GM21723 (cell line): ENCODE measurements around the gene SLC22A7.

Experiments
- ATAC-seq: cut with Tn5 transposase; IDR thresholded peaks from one replicate; pipeline ENCODE4 v1.9.1; 2021; ENCODE audit warnings: mild to moderate bottlenecking, moderate library complexity; ENCODE audit not compliant: unreplicated experiment

Gene SLC22A7

DNA sequence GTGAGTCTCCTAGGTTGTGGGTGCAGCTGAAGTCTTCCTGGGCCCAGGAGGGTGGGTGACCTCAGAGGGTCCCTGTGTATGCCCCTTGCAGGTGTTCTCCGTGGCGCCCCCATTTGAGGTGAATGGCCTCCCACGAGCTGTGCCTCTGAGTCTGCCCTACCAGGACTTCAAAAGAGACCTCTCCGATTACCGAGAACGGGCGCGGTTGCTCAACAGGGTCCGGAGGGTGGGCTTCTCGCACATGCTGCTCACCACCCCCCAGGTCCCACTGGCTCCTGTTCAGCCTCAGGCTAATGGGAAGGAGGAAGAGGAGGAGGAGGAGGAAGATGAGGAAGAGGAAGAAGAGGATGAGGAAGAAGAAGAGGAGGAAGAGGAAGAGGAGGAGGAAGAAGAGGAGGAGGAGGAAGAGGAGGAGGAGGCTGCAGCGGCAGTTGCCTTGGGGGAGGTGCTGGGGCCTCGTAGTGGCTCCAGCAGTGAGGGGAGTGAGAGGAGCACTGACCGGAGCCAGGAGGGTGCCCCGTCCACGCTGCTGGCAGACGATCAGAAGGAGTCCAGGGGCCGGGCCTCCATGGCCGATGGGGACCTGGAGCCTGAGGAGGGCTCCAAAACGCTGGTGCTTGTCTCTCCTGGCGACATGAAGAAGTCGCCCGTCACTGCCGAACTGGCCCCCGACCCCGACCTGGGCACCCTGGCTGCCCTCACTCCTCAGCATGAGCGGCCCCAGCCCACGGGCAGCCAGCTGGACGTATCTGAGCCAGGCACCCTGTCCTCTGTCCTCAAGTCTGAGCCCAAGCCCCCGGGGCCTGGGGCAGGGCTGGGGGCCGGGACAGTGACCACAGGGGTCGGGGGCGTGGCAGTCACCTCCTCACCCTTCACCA lies 15.2 kb upstream of the SLC22A7 start:
- no peak for ATAC-seq

GRCh38 chr6:43283514-43283901 lies 14.6 kb upstream of the SLC22A7 start:
- ATAC-seq, result no peak

DNA sequence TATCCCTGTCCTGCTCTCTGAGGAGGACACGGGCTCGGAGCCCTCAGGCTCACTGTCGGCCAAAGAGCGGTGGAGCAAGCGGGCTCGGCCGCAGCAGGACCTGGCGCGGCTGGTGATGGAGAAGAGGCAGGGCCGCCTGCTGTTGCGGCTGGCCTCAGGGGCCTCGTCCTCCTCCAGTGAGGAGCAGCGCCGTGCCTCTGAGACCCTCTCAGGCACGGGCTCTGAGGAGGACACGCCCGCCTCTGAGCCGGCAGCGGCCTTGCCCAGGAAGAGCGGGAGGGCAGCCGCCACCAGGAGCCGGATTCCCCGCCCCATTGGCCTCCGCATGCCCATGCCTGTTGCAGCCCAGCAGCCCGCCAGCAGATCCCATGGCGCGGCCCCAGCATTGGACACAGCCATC lies 14.2 kb upstream of the SLC22A7 start:
- ATAC-seq, result no peak

- no peak for ATAC-seq
Observed at GRCh38 chr6:43284991-43285781, 12.9 kb upstream of the SLC22A7 start.

DNA sequence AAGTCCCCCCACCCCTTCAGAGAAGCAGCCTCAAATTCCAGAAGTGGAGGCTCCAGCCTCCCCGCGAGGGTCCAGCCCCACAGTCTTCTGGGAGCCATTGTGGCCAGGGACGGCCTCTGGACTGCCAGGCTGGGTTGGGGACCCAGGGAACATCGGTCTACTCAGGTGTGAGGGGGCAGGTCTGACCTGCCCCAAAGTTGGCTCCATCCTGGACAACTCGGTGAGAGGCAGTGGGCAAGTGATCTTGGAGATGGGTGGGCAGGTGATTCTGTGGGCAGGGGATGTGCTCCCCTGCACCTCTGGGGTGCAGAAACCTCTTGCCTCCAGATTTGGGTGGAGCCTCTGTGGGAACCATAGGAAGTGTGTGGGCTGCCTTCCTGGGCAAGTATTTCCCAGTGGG lies 12.2 kb upstream of the SLC22A7 start:
- ATAC-seq, result no peak

- ATAC-seq, result no peak
Observed at GRCh38 chr6:43286456-43286979, 11.5 kb upstream of the SLC22A7 start.

DNA sequence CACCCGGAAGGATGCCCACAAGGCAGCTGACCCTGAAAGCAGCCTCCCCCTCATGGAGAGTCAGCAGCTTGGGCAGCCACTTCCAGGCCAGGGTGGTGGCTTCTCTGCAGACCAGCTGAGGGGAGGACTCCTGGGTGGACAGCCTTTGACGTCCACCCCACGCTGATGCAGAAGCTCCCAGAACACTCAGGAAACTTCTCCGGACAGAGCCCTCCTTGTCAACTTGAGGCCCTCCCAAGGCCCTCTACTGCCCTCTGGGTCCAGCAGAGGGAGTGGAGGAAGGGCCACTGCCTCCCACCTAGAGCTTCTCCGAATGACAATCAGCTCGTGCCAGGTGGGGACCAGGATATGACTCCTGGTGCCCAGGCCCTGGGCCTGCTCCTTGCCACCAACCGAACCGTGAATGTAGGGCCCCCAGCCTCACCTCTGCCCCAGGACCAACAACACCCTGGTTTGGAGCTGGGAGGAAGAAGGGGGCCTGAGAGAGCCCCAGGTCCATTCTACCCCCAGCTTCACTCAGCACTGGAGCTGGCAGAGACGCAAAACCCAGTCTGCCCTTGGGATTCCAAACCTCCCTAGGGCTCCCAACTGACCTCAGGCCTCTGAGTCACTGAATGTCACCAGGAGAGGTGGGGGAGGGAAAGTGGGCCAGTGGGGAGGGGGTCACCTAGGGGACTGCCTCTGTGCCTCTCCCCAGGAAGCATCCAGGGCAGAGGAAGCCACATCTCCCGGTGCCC lies 10.9 kb upstream of the SLC22A7 start:
- ATAC-seq, result no peak

- ATAC-seq, result no peak
Observed at GRCh38 chr6:43287717-43288679, 10.1 kb upstream of the SLC22A7 start.

DNA sequence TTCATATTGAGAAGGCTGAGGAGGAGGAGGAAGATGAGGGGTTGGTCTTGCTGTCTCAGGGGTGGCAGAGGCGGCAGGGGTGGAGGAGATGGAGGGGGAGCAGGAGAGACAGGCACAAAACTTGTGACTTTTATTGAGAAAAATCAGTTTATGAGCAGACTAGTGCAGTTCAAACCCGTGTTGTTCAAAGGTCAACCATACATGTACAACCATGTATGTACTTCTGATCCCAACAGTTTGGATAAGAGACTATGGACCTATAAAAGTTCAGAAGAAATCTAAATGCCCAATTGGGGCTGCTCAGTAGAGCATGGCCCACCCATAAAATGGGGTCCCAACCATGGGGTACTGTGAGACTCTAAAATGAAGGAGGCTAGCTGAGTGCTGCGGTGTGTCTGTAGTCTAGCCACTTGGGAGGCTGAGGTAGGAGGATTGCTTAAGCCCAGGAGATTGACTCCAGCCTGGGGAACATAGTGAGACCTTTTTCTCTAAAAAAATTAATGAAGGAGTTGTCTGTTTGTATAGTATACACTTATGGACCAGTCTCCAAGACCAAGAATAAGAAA lies 7.6 kb upstream of the SLC22A7 start:
- ATAC-seq, result no peak

GRCh38 chr6:43290905-43291355 lies 7.1 kb upstream of the SLC22A7 start:
- ATAC-seq, result no peak

DNA sequence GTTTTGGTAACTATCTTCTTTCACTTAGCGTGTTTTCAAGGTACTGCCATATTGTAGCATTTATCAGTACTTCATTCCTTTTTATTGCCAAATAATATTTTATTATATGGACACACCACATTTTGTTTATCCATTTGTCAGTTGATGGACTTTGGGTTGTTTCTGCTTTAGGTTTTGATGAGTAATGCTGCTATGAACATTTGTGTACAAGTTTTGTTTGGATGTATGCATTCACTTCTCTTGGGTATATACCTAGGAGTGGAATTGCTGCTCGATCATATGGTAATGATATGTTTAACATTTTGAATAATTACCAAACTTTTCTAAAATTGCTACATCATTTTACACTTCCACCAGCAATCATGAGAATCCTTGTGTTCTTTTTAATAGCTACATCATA lies 6.4 kb upstream of the SLC22A7 start:
- ATAC-seq, result no peak

GRCh38 chr6:43292341-43292740 lies 5.7 kb upstream of the SLC22A7 start:
- ATAC-seq, result no peak

DNA sequence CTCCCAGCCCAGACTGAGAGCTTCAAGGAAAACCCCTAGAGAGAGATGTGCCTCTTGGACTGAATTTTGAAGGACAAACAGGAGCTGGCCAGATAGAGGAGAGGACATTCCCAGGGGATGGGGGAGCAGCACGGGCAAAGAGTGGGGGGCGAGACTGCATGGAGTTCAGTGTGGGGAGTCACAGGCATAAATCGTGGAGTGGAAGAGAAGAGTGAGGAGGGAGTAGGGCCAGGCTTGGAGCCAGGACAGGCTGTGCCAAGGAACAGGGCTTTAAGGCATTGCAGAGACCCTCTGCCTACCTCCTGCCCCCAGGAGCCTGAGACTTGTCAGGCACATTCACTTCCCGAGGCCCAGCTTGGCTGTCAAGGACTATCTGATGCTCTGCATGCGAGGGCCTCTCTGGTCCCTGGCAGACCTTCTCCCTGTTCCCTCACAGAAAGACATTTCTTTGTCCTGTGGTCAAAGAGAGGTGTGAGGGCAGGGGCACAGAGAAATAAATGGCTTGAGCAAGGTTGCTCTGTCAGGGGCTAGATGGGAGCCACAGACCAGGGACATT lies 5.2 kb upstream of the SLC22A7 start:
- ATAC-seq, result no peak

GRCh38 chr6:43293698-43294097 lies 4.4 kb upstream of the SLC22A7 start:
- no peak for ATAC-seq

- ATAC-seq, result no peak
Observed at GRCh38 chr6:43294536-43294935, 3.5 kb upstream of the SLC22A7 start.

DNA sequence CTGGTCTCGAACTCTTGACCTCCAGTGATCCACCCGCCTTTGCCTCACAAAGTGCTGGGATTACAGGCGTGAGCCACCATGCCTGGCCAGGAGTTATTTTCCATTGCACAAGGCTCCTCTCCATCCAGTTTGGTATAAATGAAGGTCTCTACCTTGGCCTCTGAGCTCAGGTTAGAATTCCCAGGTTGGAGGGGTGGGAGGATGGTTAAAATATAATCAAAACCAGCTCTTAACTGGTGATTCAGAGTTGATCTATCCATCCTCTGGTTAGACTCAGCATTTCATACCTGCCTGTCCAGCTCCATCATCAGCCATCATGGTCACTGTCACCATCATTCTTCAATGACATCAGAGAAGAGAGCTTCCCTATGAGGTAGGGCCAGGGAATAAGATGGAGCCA lies 2.6 kb upstream of the SLC22A7 start:
- ATAC-seq, result no peak

- ATAC-seq, result no peak
Observed at GRCh38 chr6:43296780-43297497, 1.1 kb upstream of the SLC22A7 start.

GRCh38 chr6:43298565-43299337 lies 691 bp downstream of the SLC22A7 start:
- ATAC-seq, result no peak
